Brain microvascular endothelial cell (primary cell): Measurements from ENCODE around the gene RPAP3.

Source experiments
- DNase-seq: peaks from one replicate; pipeline ENCODE4 v3.0.0-alpha.2; 2020
- H3K27ac ChIP-seq: fragments of 250-450 bp; sonication (Bioruptor Pico); 2 replicates; pipeline ENCODE4 v1.5.1; 2020; ENCODE audit warnings: mild to moderate bottlenecking, moderate library complexity
- H3K27me3 ChIP-seq: fragments of 250-450 bp; sonication (Bioruptor Pico); replicated peaks from 2 replicates; pipeline ENCODE4 v1.5.1; 2020; ENCODE audit warnings: mild to moderate bottlenecking
- H3K36me3 ChIP-seq: fragments of 250-450 bp; sonication (Bioruptor Pico); replicated peaks from 2 replicates; pipeline ENCODE4 v1.5.1; 2020; ENCODE audit warnings: mild to moderate bottlenecking
- H3K4me3 ChIP-seq: 2 replicates; pipeline ENCODE4 v1.5.1; 2011; ENCODE audit warnings: low read depth, mild to moderate bottlenecking, control low read depth, low read length, moderate library complexity
- CTCF ChIP-seq: IDR thresholded peaks from 2 replicates; pipeline ENCODE4 v1.5.1; 2011; ENCODE audit warnings: low read depth, mild to moderate bottlenecking, moderate library complexity, low read length, control low read depth, inconsistent platforms; ENCODE audit errors: missing control alignments
- in situ Hi-C: cut with HindIII; loops from 2 replicates; pipeline ENCODE4 v1.10.0; 2017; ENCODE audit warnings: low sequenced_read_pairs, low pct_ligation_motif_present

The RPAP3 gene

GRCh38 chr12:47621960-47622359 lies 83.9 kb downstream of the RPAP3 start:
- no peaks in the 10 kb centered on the region for H3K27me3 ChIP-seq
- TF ChIP-seq CTCF = no peak
- no peak overlapping the region for H3K27ac ChIP-seq
- no peak for DNase-seq
- in situ Hi-C loops = no loop called here
- no peaks in the 10 kb centered on the region for H3K36me3 ChIP-seq
- no peak overlapping the region for H3K4me3 ChIP-seq

- in situ Hi-C loops = no loop called here
Observed at GRCh38 chr12:47617476-47617875, 88.4 kb downstream of the RPAP3 start.

GRCh38 chr12:47616440-47616839 lies 89.4 kb downstream of the RPAP3 start:
- Histone ChIP-seq H3K36me3 (no peaks in the 10 kb centered on the region), H3K27me3 (no peaks in the 10 kb centered on the region), H3K27ac (no peak overlapping the region), H3K4me3 (no peak overlapping the region)
- in situ Hi-C loops = no loop called here
- no peak for DNase-seq
- TF ChIP-seq CTCF = no peak

More at GRCh38 chr12:47617476-47617875, 88.4 kb downstream of the RPAP3 start:
- no peak overlapping the region for H3K4me3 ChIP-seq
- H3K27me3 ChIP-seq = no peaks in the 10 kb centered on the region
- DNase-seq = no peak
- H3K36me3 ChIP-seq = no peaks in the 10 kb centered on the region
- no peak overlapping the region for H3K27ac ChIP-seq
- TF ChIP-seq CTCF = no peak

- Histone ChIP-seq H3K36me3 (no peaks in the 10 kb centered on the region), H3K27me3 (no peaks in the 10 kb centered on the region), H3K27ac (no peak overlapping the region), H3K4me3 (no peak overlapping the region)
- in situ Hi-C loops = no loop called here
- TF ChIP-seq CTCF = no peak
- no peak for DNase-seq
Observed at GRCh38 chr12:47615711-47616110, 90.1 kb downstream of the RPAP3 start.

GRCh38 chr12:47614521-47614920 lies 91.3 kb downstream of the RPAP3 start:
- TF ChIP-seq CTCF = no peak
- in situ Hi-C loops = no loop called here
- DNase-seq = no peak
- Histone ChIP-seq H3K27ac (no peak overlapping the region), H3K27me3 (no peaks in the 10 kb centered on the region), H3K36me3 (no peaks in the 10 kb centered on the region), H3K4me3 (no peak overlapping the region)

GRCh38 chr12:47612953-47613352 lies 92.9 kb downstream of the RPAP3 start:
- no peak for DNase-seq
- in situ Hi-C loops = no loop called here
- H3K4me3 ChIP-seq = no peak overlapping the region

More at GRCh38 chr12:47612953-47613352, 92.9 kb downstream of the RPAP3 start:
- Histone ChIP-seq H3K27ac (no peak overlapping the region), H3K36me3 (no peaks in the 10 kb centered on the region), H3K27me3 (no peaks in the 10 kb centered on the region)
- TF ChIP-seq CTCF = no peak
